CD4-positive, alpha-beta T cell treated with Interleukin-15 for 4 hours (primary cell): ENCODE data around the gene RCN2.
"Not testable (repeated sequence)": the region's sequence is repeated elsewhere in the genome, so short reads cannot be mapped to it uniquely, and the experiment has no call there.

Experiments
- DNase-seq: peaks from one replicate; pipeline ENCODE4 v3.0.0-alpha.2; 2020; ENCODE audit warnings: low spot score

RCN2 gene

GRCh38 chr15:76931397-76932134, at the start of gene RCN2:
Gene RCN2, plus strand, starts transcription at chr15:76931749. Its CDS starts 93 bp downstream, at chr15:76931842.
- peak; percentile 92 for DNase-seq

GRCh38 chr15:76885212-76885611, 46.3 kb upstream of the RCN2 start:
- DNase-seq: no peak

GRCh38 chr15:76887280-76888141, 44.0 kb upstream of the RCN2 start:
- not testable (repeated sequence) for DNase-seq

GRCh38 chr15:76892836-76893235, 38.7 kb upstream of the RCN2 start:
- DNase-seq: not testable (repeated sequence)

GRCh38 chr15:76894174-76894573, 37.4 kb upstream of the RCN2 start:
- no peak for DNase-seq

GRCh38 chr15:76898102-76898501, 33.4 kb upstream of the RCN2 start:
- no peak for DNase-seq

- DNase-seq: not testable (repeated sequence)
Measured at GRCh38 chr15:76899176-76899930, 32.2 kb upstream of the RCN2 start.

- not testable (repeated sequence) for DNase-seq
Measured at GRCh38 chr15:76899931-76900310, 31.6 kb upstream of the RCN2 start.

- no peak for DNase-seq
Measured at GRCh38 chr15:76901965-76902364, 29.6 kb upstream of the RCN2 start.

- peak; percentile 40 for DNase-seq
Measured at GRCh38 chr15:76903251-76903681, 28.3 kb upstream of the RCN2 start.

- DNase-seq: no peak
Measured at GRCh38 chr15:76904461-76905012, 27.0 kb upstream of the RCN2 start.

- DNase-seq: peak; percentile 90
Measured at GRCh38 chr15:76905013-76905839, 26.3 kb upstream of the RCN2 start, which contains the start of gene SCAPER. Gene SCAPER, minus strand, starts transcription at chr15:76905340. Its CDS starts 21,523 bp downstream, at chr15:76883817.

GRCh38 chr15:76905855-76906254, 25.7 kb upstream of the RCN2 start:
- DNase-seq: no peak

- DNase-seq: no peak
Measured at GRCh38 chr15:76912430-76912829, 19.1 kb upstream of the RCN2 start.

- no peak for DNase-seq
Measured at GRCh38 chr15:76913737-76914136, 17.8 kb upstream of the RCN2 start.

- no peak for DNase-seq
Measured at GRCh38 chr15:76916369-76916768, 15.2 kb upstream of the RCN2 start.

- no peak for DNase-seq
Measured at GRCh38 chr15:76928201-76928600, 3.3 kb upstream of the RCN2 start.

GRCh38 chr15:76929011-76929760, 2.4 kb upstream of the RCN2 start:
- no peak for DNase-seq

GRCh38 chr15:76930831-76931396, 635 bp upstream of the RCN2 start:
- no peak for DNase-seq
